HG02884 (cell line): ENCODE measurements around the gene RPL22.

ENCODE experiments used
- ATAC-seq: cut with Tn5 transposase; IDR thresholded peaks from one replicate; pipeline ENCODE4 v1.9.1; 2021; ENCODE audit warnings: mild to moderate bottlenecking, moderate library complexity; ENCODE audit not compliant: unreplicated experiment

Gene RPL22

DNA sequence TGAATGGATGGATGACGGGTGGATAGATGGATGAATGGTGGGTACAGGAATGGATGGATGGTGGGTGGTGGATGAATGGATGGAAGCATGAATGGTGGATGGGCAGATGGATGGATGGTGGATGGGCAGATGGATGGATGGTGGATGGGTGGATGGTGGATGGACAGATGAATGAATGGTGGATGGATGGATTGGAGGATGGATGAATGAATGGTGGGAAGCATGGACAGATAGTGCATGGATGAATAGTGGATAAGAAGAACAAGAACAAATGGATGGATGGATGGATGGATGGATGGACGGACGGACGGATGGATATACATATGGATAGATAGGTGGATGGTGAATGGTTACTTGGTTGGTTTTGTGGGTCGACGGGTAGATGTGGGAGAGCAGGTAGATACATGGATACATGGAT is 24.0 kb downstream of the RPL22 start:
- no peak for ATAC-seq

DNA sequence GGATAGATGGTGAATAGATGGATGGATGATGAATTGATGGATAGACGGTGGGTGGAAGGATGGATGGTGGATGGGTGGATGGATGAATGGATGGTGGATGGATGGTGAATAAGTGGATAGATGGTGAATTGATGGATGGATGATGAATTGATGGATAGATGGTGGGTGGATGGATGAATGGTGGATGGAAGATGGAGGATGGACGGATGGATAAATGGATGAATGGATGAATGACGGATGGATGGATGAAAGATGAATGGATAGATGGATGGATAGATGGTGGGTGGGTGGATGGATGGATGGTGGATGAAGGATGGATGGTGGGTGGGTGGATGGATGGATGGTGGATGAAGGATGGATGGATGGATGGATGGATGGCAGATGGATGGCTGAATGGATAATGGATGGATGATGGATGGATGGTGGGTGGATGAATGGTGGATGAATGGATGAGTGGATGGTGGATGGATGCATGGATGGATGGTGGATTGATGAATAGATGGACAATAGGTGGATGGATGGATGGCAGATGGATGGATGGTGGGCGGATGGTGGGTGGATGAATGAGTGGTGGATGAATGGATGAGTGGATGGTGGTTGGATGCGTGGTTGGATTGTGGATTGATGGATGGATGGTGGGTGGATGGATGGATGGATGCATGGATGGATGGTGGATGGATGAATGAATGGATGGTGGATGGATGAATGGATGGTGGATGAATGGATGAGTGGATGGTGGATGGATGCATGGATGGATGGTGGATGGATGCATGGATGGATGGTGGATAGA is 24.6 kb downstream of the RPL22 start:
- ATAC-seq = no peak

DNA sequence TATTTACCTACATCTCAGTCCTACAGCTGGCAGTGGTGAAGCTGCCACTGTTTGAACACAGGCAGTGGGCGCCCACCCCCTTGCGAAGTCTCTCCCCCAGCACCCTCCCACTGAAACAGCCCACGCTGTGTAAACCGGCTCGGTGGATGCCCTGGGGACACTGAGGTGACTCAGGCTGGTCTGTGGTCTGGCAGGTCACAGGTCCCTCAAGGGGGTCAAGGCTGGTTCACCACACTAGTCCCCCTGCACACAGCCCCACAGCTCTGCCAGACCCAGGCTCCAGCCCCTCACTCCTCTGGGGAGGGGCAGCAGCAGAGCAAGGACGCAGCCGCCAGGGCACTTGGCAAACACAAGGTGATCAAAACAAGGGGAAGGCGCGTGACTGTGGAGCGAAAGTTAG is 26.8 kb downstream of the RPL22 start:
- no peak for ATAC-seq

DNA sequence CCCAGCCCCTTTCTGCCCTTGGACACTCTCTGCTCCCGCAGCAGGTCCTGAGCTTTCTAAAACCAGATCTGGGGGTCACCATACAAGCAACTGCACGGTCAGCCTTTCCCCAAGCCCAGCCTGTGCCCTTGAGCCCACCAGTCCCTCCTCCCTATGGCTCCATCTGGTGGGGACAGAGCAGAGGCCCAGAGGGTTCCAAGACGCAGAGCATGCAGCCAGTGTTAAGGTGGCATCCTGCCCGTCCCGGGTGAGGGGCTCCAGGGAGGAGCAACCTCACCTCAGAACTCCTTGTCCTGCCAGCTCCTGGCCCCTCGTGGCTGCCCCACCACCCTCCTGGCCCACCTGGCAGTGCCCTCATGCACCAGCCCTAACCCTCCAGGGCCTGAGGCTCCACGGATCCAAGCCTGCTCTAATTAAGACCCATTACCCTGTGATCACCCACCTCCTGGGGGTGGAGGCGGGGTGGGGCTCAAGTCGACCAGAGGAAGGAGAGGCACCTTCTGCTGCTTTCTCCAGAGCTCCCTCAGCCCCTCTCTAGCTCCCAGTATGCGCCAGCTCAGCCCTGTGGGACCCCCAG is 27.8 kb downstream of the RPL22 start:
- no peak for ATAC-seq

DNA sequence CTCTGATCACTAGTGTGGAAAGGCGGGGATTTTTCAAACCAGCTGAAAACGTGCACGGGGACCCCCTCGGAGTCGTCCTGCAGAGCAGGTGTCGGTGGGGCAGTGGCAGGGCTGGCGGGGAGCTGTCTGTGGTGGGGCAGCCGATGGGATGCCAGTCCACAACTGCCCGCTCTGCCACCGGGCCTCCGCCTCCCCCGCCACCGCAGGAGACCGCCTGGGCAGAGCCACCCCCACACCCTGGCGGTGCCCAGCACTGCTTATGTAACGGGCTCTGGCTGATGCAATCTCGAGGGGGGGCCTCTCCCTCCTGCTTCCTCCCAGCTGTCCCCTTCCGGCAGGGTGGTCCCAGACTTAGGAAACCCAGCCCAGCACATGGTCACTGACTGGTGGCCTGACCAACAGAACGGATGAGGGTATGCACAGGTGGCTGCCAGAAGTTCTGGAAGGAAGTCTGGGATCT is 28.6 kb downstream of the RPL22 start:
- no peak for ATAC-seq

DNA sequence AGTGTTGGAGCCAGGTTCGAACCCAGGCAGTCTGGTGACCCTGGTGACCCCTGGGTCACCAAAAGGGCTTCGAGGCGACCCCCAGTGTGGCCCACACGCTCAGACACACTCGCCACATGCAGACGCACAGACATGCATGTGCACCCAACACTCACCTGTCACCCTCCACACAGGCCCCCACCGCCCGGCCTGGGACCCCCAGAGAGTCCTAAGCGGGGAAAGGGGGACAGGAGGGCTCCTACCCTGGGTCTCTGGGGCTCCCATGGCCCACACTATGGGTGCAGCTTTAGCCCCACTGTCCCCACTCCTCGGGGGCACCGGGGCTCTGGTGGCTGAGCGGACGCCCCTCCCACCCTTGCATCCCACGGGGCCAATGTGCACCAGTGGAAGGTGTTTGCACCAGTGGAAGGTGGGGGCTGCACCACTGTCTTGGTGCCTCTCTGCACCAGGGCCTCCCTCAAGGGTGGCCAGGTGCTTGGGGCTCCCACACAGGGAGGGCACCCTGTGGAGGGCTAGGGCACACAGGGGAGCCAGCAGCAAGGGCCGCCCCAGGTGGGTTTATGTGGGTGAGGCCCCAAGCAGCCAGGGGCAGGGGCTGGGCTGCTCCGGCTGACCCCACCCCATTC is 29.2 kb downstream of the RPL22 start:
- no peak for ATAC-seq

DNA sequence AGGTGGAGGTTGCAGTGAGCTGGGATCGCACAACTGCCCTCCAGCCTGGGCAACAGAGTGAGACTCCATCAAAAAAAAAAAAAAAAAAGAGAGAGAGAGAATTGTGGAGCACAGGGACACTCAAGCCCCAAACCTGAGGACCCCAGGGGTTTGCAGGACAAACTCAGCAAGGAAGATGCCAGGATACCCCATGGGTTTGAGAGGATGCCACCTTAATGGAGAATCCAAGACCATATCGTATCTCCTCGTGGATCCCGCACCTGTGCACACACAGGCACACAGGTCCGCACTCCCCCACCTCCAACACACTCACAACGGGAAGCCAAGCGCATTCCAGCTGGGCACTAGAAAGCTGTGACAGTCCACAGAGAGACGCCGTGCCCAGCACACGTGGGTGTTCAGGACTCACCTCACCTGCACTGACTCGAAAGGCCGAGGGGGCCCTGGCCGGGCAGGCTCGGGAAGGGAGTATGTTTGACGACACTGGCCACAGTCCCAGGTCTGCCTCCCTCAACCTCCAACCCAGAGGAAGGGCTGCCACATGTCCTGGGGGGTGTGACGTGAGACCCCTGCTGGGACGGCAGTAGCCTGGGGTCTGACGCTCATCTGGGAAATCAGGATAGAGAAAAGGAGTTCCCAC is 30.3 kb downstream of the RPL22 start:
- ATAC-seq = no peak

DNA sequence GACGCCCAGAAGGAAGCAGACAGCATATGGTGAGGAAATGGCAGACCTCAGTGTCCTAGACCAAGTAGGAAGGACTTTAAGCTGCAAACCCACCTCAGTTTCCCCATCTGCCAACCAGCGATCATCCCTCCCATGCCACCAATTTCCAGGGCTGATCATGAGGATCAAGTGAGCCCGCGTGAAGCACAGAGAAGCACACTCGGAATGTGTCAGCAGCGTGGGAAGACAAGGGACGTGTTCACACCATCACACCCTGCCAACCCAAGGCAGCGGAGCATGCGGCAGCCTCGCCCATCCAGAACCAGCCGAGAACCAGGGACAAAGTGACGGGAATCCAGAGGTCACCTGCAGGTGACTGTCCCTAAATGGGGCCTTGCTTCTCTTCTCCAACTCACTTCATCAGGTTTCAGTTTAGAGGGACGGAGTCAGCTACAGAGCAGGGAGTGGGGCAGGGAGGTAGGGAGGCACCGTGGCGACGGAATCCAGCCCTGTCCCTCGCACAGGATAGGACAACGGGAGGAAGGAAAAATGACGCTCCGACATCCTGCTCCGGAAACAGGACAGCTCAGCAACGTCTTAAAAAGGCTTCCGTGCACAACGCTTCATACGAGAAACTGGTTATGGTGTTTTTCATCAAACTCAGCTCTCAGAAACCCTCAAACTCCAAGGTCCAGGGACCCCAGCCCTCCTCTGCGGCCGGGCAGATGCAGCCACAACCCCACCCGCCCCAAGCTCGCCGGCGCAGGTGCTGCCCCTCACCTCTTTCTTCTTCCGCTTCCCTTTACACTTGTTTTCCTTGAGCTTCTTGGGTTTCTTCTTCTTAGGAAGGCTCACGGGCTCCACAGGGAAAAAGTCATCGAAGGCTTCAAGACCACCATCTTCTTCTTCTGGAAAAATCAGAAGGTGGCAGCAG is 31.7 kb downstream of the RPL22 start:
- ATAC-seq = no peak

DNA sequence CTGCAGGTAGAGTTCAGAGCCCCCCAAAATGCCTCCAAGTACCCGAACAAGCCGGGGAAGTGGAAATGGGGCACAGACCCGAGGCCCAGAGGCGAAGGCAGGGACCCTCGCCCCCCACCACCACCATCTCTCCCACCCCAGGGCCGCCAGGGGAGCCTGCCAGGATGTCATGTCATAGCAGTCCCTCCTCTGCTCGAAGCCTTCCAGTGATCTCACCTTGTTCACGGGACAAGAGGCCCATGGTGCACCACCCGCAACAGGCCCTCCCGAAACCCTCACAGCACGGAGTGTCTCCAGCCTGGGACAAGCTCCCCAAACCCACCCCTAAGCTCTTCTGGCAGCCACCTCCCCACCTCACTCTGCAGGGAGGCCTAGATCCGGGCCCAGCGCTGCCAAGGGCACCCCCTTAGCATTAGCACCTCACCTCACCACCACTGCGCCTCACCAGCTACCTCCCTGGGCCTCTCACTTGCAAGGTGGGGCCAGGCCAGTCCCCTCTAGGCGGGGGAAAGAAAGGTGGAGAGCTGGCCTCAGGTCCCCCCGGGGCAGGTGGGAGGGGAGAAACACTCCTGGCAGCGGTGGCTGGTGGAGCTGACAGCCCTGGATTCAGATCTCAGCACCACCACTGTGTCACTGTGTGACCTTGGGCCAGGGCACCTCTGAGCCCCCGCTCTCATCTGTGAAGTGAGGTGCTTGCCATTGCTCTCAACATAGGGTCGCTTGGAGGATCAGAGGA is 32.6 kb downstream of the RPL22 start:
- ATAC-seq = no peak

DNA sequence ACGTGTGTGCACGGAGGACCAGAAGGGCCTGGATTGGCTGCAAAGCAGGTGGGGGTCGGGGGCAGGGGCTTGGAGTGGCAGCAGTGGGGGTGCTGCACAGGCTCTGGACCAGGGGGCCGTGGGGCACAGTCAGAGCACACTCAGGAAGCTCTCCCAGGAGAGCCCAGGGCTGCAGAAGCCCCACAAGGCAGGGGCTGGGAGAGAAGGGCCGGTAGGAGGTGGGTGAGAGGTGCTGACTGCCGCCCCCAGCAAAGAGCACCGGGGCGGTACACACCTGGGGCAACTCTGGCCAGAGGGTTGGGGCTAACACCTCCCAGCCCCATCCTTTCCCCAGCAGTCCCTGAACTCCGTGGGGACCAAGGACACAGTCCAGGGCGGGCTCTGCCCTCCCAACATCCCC is 33.2 kb downstream of the RPL22 start:
- ATAC-seq = no peak

DNA sequence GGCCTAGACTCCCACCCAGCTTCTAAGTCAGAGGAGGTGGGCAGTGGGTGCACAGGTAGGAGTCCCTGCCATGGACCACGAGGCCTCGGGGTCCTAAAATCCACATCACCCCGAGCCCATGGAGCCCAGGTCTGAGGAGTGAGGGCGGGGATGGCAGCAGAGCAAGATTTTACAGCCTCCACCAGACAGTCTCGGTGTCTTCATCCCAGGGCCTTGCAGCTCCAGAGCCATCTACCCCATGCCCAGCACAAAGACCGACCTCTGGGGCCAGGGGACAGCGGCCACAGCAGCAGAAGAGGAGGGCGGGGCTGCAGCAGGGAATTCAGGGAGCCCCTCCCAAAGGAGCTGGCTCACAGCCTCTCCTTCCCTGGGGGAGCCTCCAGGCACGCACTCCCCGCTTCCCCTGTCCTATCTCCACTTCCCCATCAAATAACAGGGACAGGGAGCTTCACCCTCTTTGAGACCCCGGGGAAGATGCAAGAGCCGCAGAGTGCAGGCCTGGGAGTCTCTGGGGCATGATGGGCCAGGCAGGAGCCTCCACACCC is 33.9 kb downstream of the RPL22 start:
- ATAC-seq = no peak

DNA sequence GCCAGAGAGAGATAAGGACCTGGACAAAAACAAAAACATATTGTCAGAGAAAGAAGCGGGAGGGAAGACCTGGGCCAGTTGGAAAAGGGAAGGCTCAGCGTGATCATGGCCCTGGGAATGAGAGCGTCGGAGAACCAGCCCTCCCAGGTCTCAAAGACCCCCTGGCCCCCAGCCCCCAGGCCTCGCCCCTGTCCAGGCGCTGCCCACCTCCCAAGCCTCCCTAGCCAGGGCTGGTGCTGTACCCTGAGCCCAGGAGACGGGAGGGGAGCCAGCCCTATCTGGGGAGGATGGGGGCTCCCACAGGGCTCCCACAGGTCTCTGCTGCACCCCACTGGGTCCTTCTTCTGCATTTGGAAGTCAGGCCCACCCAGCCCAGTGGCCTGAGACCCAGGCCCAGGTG is 34.4 kb downstream of the RPL22 start:
- ATAC-seq = no peak

DNA sequence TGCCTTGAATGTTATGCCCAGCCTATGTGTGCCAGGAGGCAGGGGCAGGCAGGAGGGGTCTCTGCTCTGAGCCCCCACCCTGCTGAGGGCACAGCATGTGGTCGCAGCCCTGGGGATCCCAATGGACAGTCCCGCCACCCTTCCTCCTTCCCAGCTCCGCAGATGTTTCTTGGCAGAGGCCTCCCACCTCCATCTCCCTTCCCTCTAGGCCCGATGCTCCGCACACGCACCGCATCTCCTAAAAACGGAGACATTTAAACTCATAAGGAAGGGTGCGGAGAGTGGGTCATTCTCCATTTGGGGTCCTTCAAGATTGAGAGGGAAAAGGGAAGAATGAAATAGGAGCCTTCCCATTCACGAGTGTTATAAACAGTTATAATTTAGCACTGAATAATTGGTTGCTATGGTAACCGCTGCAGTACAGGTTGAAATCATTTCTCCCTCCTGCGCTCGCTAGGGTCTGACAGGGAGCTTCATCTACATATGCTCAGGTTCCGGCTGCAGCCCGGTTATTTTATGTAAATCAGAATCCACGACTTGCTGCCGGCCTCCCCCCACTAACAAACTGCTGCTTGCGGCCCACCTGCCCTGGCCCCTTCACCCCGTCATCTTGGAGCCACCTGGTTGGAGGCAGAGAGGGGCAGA is 35.3 kb downstream of the RPL22 start:
- ATAC-seq = no peak

DNA sequence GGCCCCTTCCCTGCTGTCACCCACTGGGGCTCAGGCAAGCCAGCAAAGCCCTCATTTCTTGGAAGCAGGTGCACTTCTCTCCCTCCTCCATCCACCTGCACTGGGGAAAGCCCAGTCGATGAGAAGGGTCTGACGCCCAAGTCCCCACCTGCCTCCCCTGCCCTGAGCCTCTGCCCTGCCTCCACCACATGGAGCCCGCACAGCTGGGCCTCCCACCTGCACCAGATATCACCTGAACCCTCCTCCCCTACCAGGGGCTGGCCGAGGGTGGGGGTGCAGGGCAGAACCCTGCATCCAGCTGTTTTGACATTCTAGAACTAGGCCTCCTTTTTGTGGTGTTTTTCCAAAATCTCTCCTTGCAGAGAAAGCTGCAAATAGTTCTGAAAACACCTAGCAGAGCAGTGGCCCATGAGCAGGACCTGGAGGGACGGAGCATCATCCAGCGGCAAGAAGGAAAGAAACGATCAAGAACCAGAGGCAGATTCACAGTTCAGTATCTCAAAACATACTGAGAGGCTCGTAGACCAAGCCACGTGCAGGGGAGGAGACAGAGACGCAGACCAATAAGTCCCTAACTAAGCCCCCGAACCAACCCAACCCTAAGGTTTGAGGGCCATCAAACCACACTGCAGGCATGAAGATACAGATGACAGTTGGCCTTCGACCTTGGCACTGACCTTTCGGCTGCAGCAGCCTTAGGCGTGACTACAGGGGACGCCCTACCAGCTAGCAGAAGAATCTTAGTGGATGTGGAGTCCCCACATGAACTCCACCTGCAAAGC is 36.0 kb downstream of the RPL22 start:
- no peak for ATAC-seq

DNA sequence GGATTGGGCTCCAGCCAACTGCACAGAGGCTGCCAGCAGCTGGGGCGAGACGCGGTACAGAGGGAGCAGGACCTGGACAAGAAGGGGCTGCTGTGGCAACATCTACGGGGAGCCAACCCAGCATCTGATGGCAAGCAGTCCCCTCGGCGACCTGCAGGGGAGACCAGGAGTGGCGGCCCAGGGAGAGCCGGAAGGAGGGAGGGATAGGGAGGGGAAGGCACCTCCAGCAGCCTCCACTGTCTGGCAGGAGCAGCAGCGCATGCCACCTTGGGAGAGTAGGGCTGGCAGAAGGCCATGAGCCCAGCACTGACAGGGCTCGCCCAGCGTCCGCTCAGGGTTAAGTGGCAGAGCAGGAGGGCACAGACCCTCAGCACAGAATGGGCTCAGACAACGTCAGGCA is 36.6 kb downstream of the RPL22 start:
- ATAC-seq = no peak

DNA sequence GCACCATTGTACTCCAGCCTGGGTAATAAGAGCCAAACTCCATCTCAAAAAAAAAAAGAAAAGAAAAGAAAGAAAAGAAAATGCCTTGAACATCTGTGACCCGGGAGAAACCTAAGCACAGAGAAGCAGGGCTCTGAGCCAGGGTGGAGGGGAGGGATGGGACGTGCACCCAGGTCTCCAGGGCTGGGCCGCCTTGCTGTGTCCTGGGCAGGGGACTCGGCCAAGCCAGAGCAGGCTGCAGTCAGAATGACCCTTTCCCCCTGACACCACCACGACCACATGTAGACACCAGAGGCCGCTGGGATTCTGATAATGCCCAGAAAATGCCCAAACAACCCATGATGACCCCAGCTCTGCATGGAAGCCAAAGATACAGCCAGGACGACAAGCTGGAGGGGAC is 37.1 kb downstream of the RPL22 start:
- ATAC-seq = no peak

DNA sequence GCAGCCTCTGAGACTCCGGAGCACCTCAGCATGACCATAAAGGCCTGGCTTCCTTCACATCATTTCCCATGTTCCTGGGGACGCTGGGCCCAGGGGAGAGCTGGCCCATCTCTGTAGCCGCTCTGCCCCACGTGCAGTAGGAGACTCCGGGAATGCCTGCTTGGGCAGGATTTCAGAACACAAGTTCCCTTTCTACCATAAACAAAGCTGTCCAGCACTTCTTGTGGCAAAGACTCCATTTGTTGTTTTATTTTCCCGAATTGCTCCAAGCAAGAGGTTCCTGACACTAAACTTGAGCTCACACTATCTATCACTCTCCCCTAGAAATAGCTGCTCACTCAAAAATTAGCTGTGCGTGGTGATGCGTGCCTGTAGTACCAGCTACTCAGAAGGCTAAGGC is 41.2 kb downstream of the RPL22 start:
- no peak for ATAC-seq

DNA sequence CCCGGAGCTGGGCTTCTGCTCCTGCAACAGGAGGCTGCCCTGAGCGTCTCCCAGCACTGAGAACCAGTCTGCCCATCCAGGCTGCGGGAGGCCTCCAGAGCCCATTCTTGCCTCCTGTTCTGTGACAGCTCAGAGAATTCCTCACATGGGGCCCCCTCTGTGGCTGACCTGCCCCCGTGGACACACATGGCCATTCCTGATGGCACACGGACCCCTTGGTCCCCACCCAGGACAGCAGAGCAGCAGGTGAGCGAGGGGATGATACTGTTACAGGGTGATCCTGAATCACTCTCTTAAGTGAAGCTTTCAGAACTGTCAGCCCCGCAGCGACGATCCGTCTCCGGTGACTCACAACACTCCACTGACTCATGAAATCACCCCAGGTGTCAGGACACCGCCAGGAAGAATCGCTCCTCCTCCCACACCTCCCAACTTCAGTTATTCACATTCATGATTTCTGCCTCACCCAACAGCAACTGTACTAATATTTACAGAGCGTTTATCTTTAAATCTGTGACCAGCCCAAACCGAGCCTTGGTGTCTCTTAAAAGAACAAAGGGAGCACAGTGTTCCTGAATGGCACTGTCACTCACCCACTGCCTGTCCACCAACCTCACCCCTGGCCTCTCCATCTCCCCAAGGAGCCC is 41.7 kb downstream of the RPL22 start:
- ATAC-seq = no peak
